K562 (cell line): ENCODE measurements around the gene EAF2. TPM values are rescaled to one million over a fixed set of nuclear protein-coding genes. Genes with fewer than 3 reads are reported as not detected.

Source experiments
- ADNP ChIP-seq: fragments of 200-800 bp; sonication (Bioruptor generic); IDR thresholded peaks from 2 replicates; pipeline ENCODE4 v1.6.1; 2016; ENCODE audit warnings: missing genetic modification characterization, missing compliant biosample characterization
- ARID2 ChIP-seq: fragments of 450-650 bp; IDR thresholded peaks from 2 replicates; pipeline ENCODE4 v1.6.1; 2017; ENCODE audit warnings: antibody characterized with exemption, mild to moderate bottlenecking
- HDAC3 ChIP-seq: fragments of 450-650 bp; IDR thresholded peaks from 2 replicates; pipeline ENCODE4 v1.6.1; 2018; ENCODE audit warnings: borderline replicate concordance, mild to moderate bottlenecking, moderate library complexity; ENCODE audit not compliant: partially characterized antibody
- KDM4B ChIP-seq, 2 experiments: fragments of 450-650 bp in 1 of 2; sonication (generic) in 1 of 2; IDR thresholded peaks; 2 replicates each; pipeline ENCODE4 v1.6.1; 2016 to 2017; ENCODE audit warnings: borderline replicate concordance in 2 of 2, antibody characterized with exemption in 1 of 2, low read depth in 1 of 2, mild to moderate bottlenecking in 1 of 2
- MGA ChIP-seq: fragments of 450-650 bp; IDR thresholded peaks from 2 replicates; pipeline ENCODE4 v1.6.1; 2016; ENCODE audit warnings: mild to moderate bottlenecking, moderate library complexity
- MYC ChIP-seq, 2 experiments: fragments of 250-450 bp in 1 of 2; sonication (Bioruptor Pico) in 1 of 2; IDR thresholded peaks; 2 replicates each; pipeline versions ENCODE4 v1.5.1 to v1.6.1; 2012 to 2021; ENCODE audit warnings: low read depth in 2 of 2, borderline replicate concordance in 1 of 2, improper control_type of control experiment in 1 of 2, low read length in 1 of 2, mild to moderate bottlenecking in 1 of 2, moderate library complexity in 1 of 2
- NONO ChIP-seq, 2 experiments: fragments of 200-400 bp in 1 of 2; fragments of 450-650 bp in 1 of 2; formaldehyde crosslinking in 1 of 2; IDR thresholded peaks; 2 replicates each; pipeline ENCODE4 v1.6.1; 2017; ENCODE audit warnings: low read depth in 2 of 2, mild to moderate bottlenecking in 2 of 2, moderate library complexity in 2 of 2, low read length in 1 of 2
- POLR2A ChIP-seq: fragments of 450-650 bp; conservative IDR thresholded peaks from 2 replicates; pipeline ENCODE4 v1.6.1; 2016
- POU5F1 ChIP-seq: fragments of 150-350 bp; IDR thresholded peaks from 2 replicates; pipeline ENCODE4 v1.6.1; 2014; ENCODE audit warnings: borderline replicate concordance, low read length, low read depth, mild to moderate bottlenecking; ENCODE audit not compliant: partially characterized antibody
- SMC3 ChIP-seq: conservative IDR thresholded peaks from 2 replicates; pipeline ENCODE4 v1.6.1; 2011; ENCODE audit warnings: low read depth, low read length, improper control_type of control experiment; ENCODE audit not compliant: insufficient read depth
- TGIF2 ChIP-seq: sonication (generic); formaldehyde crosslinking; IDR thresholded peaks from 2 replicates; pipeline ENCODE4 v1.8.1; 2022; ENCODE audit warnings: mild to moderate bottlenecking, missing genetic modification reagents, moderate library complexity
- WHSC1 ChIP-seq: IDR thresholded peaks from one replicate; pipeline ENCODE4 v1.6.1; 2012; ENCODE audit warnings: low read length, control low read depth, inconsistent platforms
- polyA plus RNA-seq, 8 experiments: library from polyadenylated mRNA; depleted of rRNA in 4 of 8; stranded (reverse) in 5 of 8; unstranded in 3 of 8; fragments of >200 nt; fragmentation: Nextera tagmentation in 2 of 8; fragmentation: Illumina TruSeq in 1 of 8; extraction: Ambion mirVana in 2 of 8; extraction: Trizol in 1 of 8; gene quantifications; 2 replicates each; pipeline versions ENCODE4 v1.2.1 to v1.2.3, GENCODE V29; 2011 to 2014; ENCODE audit warnings: inconsistent platforms in 1 of 8, missing spikeins in 1 of 8
- total RNA-seq, 7 experiments: library from RNA; depleted of rRNA in 6 of 7; stranded (reverse); fragments of >200 nt in 6 of 7; fragmentation: Illumina TruSeq in 2 of 7; extraction: Trizol in 2 of 7; gene quantifications; 2 replicates each; pipeline versions ENCODE4 v1.2.1 to v1.2.3, GENCODE V29; 2011 to 2021; ENCODE audit warnings: low replicate concordance in 1 of 7

EAF2 gene
- total and polyA plus RNA-seq, 9 of the 15 experiments (the other 6 are each of a cell fraction or from before 2014, with no cell fraction given): 3.8 to 17.3 (median 6.9) TPM

- peak; percentile 92 for TF ChIP-seq MGA
- peak in 1 of 2 experiments; percentile 33; a peak in 1 of 4 replicates for TF ChIP-seq NONO (IDR thresholded peaks at IDR 0.05; ENCODE audit: low read depth in 2 of 2, low read length in 1 of 2)
- TF ChIP-seq ARID2: no peak
- no peak for TF ChIP-seq KDM4B (IDR thresholded peaks at IDR 0.05; ENCODE audit: borderline replicate concordance in 2 of 2, low read depth in 1 of 2)
- TF ChIP-seq POU5F1: no peak
- no peak for TF ChIP-seq WHSC1
- TF ChIP-seq HDAC3: peak; percentile 65
- no peak for TF ChIP-seq ADNP (tag)
- TF ChIP-seq MYC (IDR thresholded peaks at IDR 0.05; ENCODE audit: low read depth, low read length): peak; percentile 73
- no peak for TF ChIP-seq MYC (CRISPR knock-in tag; IDR thresholded peaks at IDR 0.05; ENCODE audit: borderline replicate concordance, low read depth)
- TF ChIP-seq SMC3: no peak
- TF ChIP-seq POLR2A: peak; percentile 82
- TF ChIP-seq TGIF2 (CRISPR knock-in tag): no peak
Observed at GRCh38 chr3:121834671-121835464, at the start of gene EAF2, which contains the start of gene IQCB1 (continued).
